ENCODE data around the gene MMP24OS. TPM values are rescaled to one million over a fixed set of nuclear protein-coding genes. Genes with fewer than 3 reads are reported as not detected.

MMP24OS gene
- total RNA-seq, 1 donor from 2014 or later, result 26.2 TPM

- peaks cover 56% of the 10 kb centered on the region for H3K36me3 Mint-ChIP-seq (ENCODE audit: low read depth)
These were observed 3.7 kb upstream of the MMP24OS start for GRCh38 chr20:35281506-35282101.

GRCh38 chr20:35280523-35280922, 2.6 kb upstream of the MMP24OS start:
- no peaks in the 10 kb centered on the region for H3K9me3 Mint-ChIP-seq
- no peak overlapping the region for H3K4me3 Mint-ChIP-seq
- H3K27me3 Mint-ChIP-seq, result no peaks in the 10 kb centered on the region
- H3K4me1 Mint-ChIP-seq, result peaks cover 44% of the 10 kb centered on the region
- peaks cover 56% of the 10 kb centered on the region for H3K36me3 Mint-ChIP-seq (ENCODE audit: low read depth)
- no peak overlapping the region for H3K27ac Mint-ChIP-seq
- intact Hi-C loops (cut with micrococcal nuclease), result no loop called here
- DNase-seq, result no peak

More at GRCh38 chr20:35281506-35282101, 3.7 kb upstream of the MMP24OS start:
- intact Hi-C loops (cut with micrococcal nuclease), result no loop called here
- no peak overlapping the region for H3K27ac Mint-ChIP-seq
- no peak for DNase-seq
- no peak overlapping the region for H3K4me3 Mint-ChIP-seq
- no peaks in the 10 kb centered on the region for H3K9me3 Mint-ChIP-seq
- no peaks in the 10 kb centered on the region for H3K27me3 Mint-ChIP-seq
- H3K4me1 Mint-ChIP-seq, result peaks cover 44% of the 10 kb centered on the region

GRCh38 chr20:35279533-35280174, 1.7 kb upstream of the MMP24OS start:
- Mint-ChIP-seq H3K4me1 (peaks cover 38% of the 10 kb centered on the region), H3K27me3 (no peaks in the 10 kb centered on the region), H3K27ac (peak overlapping the region; percentile 55), H3K4me3 (no peak overlapping the region), H3K9me3 (no peaks in the 10 kb centered on the region), H3K36me3 (ENCODE audit: low read depth) (peaks cover 53% of the 10 kb centered on the region)
- no peak for DNase-seq
- intact Hi-C loops (cut with micrococcal nuclease), result loop anchor here (5.0 to 10.0 kb wide), 4 partner anchors 182 to 673 kb away; partner anchors contain the start of genes GGT7, NCOA6 and SCAND1

GRCh38 chr20:35279040-35279439, 1.1 kb upstream of the MMP24OS start:
- no peak for DNase-seq
- intact Hi-C loops (cut with micrococcal nuclease), result loop anchor here (5.0 to 10.0 kb wide), 4 partner anchors 182 to 673 kb away; partner anchors contain the start of genes GGT7, NCOA6 and SCAND1
- H3K36me3 Mint-ChIP-seq (ENCODE audit: low read depth), result peaks cover 53% of the 10 kb centered on the region
- H3K9me3 Mint-ChIP-seq, result no peaks in the 10 kb centered on the region
- no peaks in the 10 kb centered on the region for H3K27me3 Mint-ChIP-seq
- peak overlapping the region; percentile 88 for H3K27ac Mint-ChIP-seq
- peaks cover 37% of the 10 kb centered on the region for H3K4me1 Mint-ChIP-seq
- no peak overlapping the region for H3K4me3 Mint-ChIP-seq

GRCh38 chr20:35277127-35277526, 795 bp downstream of the MMP24OS start:
- Mint-ChIP-seq H3K9me3 (no peaks in the 10 kb centered on the region), H3K4me1 (peaks cover 27% of the 10 kb centered on the region), H3K36me3 (ENCODE audit: low read depth) (peaks cover 44% of the 10 kb centered on the region), H3K4me3 (peak overlapping the region; percentile 99), H3K27me3 (no peaks in the 10 kb centered on the region), H3K27ac (peak overlapping the region; percentile 97)
- intact Hi-C loops (cut with micrococcal nuclease), result loop anchor here (2.0 to 10.0 kb wide), 5 partner anchors 24 to 675 kb away; partner anchors contain the start of genes GGT7, NCOA6 and SCAND1
- DNase-seq, result no peak

- no peaks in the 10 kb centered on the region for H3K27me3 Mint-ChIP-seq
- H3K4me1 Mint-ChIP-seq, result peaks cover 26% of the 10 kb centered on the region
- intact Hi-C loops (cut with micrococcal nuclease), result loop anchor here (2.0 to 10.0 kb wide), 5 partner anchors 24 to 676 kb away; partner anchors contain the start of genes GGT7, NCOA6 and SCAND1
These were observed 1.5 kb downstream of the MMP24OS start for GRCh38 chr20:35276408-35276807.

GRCh38 chr20:35275741-35276251, 2.1 kb downstream of the MMP24OS start:
- H3K27me3 Mint-ChIP-seq, result no peaks in the 10 kb centered on the region
- H3K4me3 Mint-ChIP-seq, result peak overlapping the region; percentile 99
- intact Hi-C loops (cut with micrococcal nuclease), result loop anchor here (2.0 to 10.0 kb wide), 5 partner anchors 23 to 677 kb away; partner anchors contain the start of genes GGT7, NCOA6 and SCAND1
- peaks cover 27% of the 10 kb centered on the region for H3K4me1 Mint-ChIP-seq
- H3K27ac Mint-ChIP-seq, result no peak overlapping the region
- no peak for DNase-seq
- H3K36me3 Mint-ChIP-seq (ENCODE audit: low read depth), result peaks cover 40% of the 10 kb centered on the region
- no peaks in the 10 kb centered on the region for H3K9me3 Mint-ChIP-seq

More at GRCh38 chr20:35276408-35276807, 1.5 kb downstream of the MMP24OS start:
- no peak for DNase-seq
- Mint-ChIP-seq H3K9me3 (no peaks in the 10 kb centered on the region), H3K4me3 (peak overlapping the region; percentile 99), H3K27ac (peak overlapping the region; percentile 97), H3K36me3 (ENCODE audit: low read depth) (peaks cover 38% of the 10 kb centered on the region)

GRCh38 chr20:35274172-35275092, 3.5 kb downstream of the MMP24OS start:
- no peak overlapping the region for H3K4me3 Mint-ChIP-seq
- H3K9me3 Mint-ChIP-seq, result no peaks in the 10 kb centered on the region
- no peak for DNase-seq
- no peaks in the 10 kb centered on the region for H3K27me3 Mint-ChIP-seq
- intact Hi-C loops (cut with micrococcal nuclease), result loop anchor here (5.0 to 10.0 kb wide), 4 partner anchors 177 to 678 kb away; partner anchors contain the start of genes GGT7, NCOA6 and SCAND1
- peaks cover 28% of the 10 kb centered on the region for H3K36me3 Mint-ChIP-seq (ENCODE audit: low read depth)
- peaks cover 24% of the 10 kb centered on the region for H3K4me1 Mint-ChIP-seq
- H3K27ac Mint-ChIP-seq, result no peak overlapping the region

- no peaks in the 10 kb centered on the region for H3K9me3 Mint-ChIP-seq
- H3K4me1 Mint-ChIP-seq, result peaks cover 21% of the 10 kb centered on the region
- H3K27ac Mint-ChIP-seq, result no peak overlapping the region
- DNase-seq, result no peak
- H3K36me3 Mint-ChIP-seq (ENCODE audit: low read depth), result peaks cover 26% of the 10 kb centered on the region
- no peaks in the 10 kb centered on the region for H3K27me3 Mint-ChIP-seq
- intact Hi-C loops (cut with micrococcal nuclease), result loop anchor here (10.0 kb wide), 1 partner anchor 449 kb away; the partner anchor contains the start of gene NCOA6
- H3K4me3 Mint-ChIP-seq, result no peak overlapping the region
These were observed 4.3 kb downstream of the MMP24OS start for GRCh38 chr20:35273449-35274171.

- Mint-ChIP-seq H3K36me3 (ENCODE audit: low read depth) (peaks cover 15% of the 10 kb centered on the region), H3K4me1 (peaks cover 13% of the 10 kb centered on the region), H3K27ac (no peak overlapping the region), H3K27me3 (no peaks in the 10 kb centered on the region), H3K4me3 (no peak overlapping the region), H3K9me3 (no peaks in the 10 kb centered on the region)
- no peak for DNase-seq
- intact Hi-C loops (cut with micrococcal nuclease), result loop anchor here (10.0 kb wide), 1 partner anchor 447 kb away; the partner anchor contains the start of gene NCOA6
These were observed 6.0 kb downstream of the MMP24OS start for GRCh38 chr20:35271904-35272303.

GRCh38 chr20:35271073-35271882, 6.6 kb downstream of the MMP24OS start:
- Mint-ChIP-seq H3K27ac (no peak overlapping the region), H3K4me1 (peaks cover 11% of the 10 kb centered on the region), H3K4me3 (no peak overlapping the region), H3K36me3 (ENCODE audit: low read depth) (peaks cover 19% of the 10 kb centered on the region), H3K27me3 (no peaks in the 10 kb centered on the region), H3K9me3 (no peaks in the 10 kb centered on the region)
- intact Hi-C loops (cut with micrococcal nuclease), result loop anchor here (10.0 kb wide), 1 partner anchor 446 kb away; the partner anchor contains the start of gene NCOA6
- DNase-seq, result no peak

Measured in activated CD4-positive, alpha-beta T cell treated with anti-CD3 and anti-CD28 coated beads, Interleukin-2, amount 10 ng/mL, durations not matched to agents 24 days and 14 days (primary cell).